BE2C (cell line): ENCODE results near the gene PPFIA4.

Source experiments
- DNase-seq: peaks from one replicate; pipeline ENCODE4 v3.0.0-alpha.2; 2020
- H3K27me3 ChIP-seq: fragments of 250-450 bp; sonication (Bioruptor Pico); 2 replicates; pipeline ENCODE4 v1.5.1; 2020; ENCODE audit warnings: mild to moderate bottlenecking
- H3K36me3 ChIP-seq: fragments of 250-450 bp; sonication (Bioruptor Pico); 2 replicates; pipeline ENCODE4 v1.5.1; 2020; ENCODE audit warnings: mild to moderate bottlenecking
- H3K4me1 ChIP-seq: fragments of 250-450 bp; sonication (Bioruptor Pico); 2 replicates; pipeline ENCODE4 v1.5.1; 2020
- H3K4me3 ChIP-seq: 2 replicates; pipeline ENCODE4 v1.5.1; 2011; ENCODE audit warnings: low read depth, low read length
- H3K9me3 ChIP-seq: fragments of 250-450 bp; sonication (Bioruptor Pico); 2 replicates; pipeline ENCODE4 v1.5.1; 2020
- TF ChIP-seq, protein P1 (sequence below): IDR thresholded peaks from 2 replicates; pipeline ENCODE4 v1.5.1; 2012; ENCODE audit warnings: mild to moderate bottlenecking, low read depth, low read length

PPFIA4 gene

DNA sequence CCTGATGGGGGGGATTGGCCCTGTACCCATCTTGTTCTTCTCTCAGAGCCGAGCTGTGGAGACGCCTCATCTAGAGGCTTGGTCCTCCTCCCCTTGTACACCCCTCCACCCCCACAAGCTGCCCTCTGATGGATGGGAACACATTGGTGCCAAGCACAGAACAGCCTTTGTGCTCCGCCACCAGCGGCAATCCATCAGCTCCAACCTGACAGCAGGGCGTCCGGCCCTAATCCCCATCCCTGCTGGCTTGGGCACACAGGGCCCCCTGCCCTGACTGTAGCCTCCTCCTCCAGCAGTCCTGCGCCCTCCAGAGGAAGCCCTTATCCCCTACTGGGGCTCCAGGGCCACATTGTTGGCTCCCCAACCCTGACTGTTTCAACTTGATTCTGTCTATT is 63.4 kb downstream of the PPFIA4 start:
- TF ChIP-seq, protein P1, sequence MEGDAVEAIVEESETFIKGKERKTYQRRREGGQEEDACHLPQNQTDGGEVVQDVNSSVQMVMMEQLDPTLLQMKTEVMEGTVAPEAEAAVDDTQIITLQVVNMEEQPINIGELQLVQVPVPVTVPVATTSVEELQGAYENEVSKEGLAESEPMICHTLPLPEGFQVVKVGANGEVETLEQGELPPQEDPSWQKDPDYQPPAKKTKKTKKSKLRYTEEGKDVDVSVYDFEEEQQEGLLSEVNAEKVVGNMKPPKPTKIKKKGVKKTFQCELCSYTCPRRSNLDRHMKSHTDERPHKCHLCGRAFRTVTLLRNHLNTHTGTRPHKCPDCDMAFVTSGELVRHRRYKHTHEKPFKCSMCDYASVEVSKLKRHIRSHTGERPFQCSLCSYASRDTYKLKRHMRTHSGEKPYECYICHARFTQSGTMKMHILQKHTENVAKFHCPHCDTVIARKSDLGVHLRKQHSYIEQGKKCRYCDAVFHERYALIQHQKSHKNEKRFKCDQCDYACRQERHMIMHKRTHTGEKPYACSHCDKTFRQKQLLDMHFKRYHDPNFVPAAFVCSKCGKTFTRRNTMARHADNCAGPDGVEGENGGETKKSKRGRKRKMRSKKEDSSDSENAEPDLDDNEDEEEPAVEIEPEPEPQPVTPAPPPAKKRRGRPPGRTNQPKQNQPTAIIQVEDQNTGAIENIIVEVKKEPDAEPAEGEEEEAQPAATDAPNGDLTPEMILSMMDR, result no peak
- Histone ChIP-seq H3K27me3 (no peaks in the 10 kb centered on the region), H3K4me1 (peaks cover 6% of the 10 kb centered on the region), H3K4me3 (no peak overlapping the region), H3K36me3 (no peaks in the 10 kb centered on the region), H3K9me3 (no peaks in the 10 kb centered on the region)
- DNase-seq, result no peak

DNA sequence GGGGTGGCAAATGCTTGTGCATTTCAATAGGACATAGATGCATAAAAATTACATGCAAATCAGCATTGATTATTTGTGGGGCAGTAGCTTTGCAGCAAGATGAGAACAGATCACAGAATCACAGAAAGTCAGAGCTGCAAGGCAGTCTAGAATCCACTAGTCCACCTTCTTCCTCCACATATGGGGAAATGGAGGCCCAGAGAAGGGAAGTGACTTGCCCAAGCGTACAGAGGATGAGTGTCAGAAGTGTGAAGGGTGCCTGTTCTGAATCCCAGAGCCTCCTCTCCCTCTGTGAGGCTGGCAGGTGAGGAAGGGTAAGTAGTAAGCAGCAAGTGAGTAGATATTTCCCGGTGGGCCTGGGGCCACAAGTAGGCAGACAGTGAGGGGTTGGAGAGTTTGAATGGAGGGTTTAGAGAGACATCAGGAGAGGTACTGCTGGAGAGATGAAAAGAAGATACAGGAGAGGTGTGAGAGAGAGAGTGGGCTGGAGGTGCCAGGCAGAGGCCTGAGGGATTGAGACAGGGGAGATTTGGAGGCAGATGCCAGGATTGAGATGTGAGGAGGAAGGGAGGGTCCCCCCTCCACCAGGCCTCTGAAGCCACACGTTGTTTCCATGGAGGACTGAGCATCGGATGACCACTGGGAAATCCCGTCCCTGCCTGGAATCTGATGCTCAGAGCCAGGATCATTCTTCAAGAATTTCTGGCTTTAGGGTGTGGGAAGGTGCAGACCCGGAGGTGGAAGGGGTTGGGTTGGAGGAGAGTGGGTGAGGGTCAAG is 64.3 kb downstream of the PPFIA4 start:
- Histone ChIP-seq H3K4me1 (peaks cover 6% of the 10 kb centered on the region), H3K36me3 (no peaks in the 10 kb centered on the region), H3K4me3 (no peak overlapping the region), H3K27me3 (no peaks in the 10 kb centered on the region), H3K9me3 (no peaks in the 10 kb centered on the region)
- no peak for DNase-seq
- TF ChIP-seq, protein P1, result no peak

DNA sequence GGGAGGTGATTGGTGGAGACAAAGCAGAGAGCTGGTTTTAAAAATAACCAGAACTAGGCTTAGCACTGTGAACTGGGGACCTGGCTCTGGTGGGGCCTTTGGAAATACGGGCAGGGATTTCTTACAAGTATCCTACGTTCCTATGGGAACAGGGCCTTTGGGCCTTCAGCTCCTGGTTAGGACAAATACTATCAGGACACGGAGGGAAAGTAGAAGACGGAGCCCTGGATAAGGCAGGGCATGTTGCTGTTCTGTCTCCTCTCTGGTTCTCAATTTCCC is 64.8 kb downstream of the PPFIA4 start:
- no peaks in the 10 kb centered on the region for H3K36me3 ChIP-seq
- DNase-seq, result no peak
- peaks cover 2% of the 10 kb centered on the region for H3K4me1 ChIP-seq
- H3K27me3 ChIP-seq, result no peaks in the 10 kb centered on the region
- H3K4me3 ChIP-seq, result no peak overlapping the region
- TF ChIP-seq, protein P1, result no peak
- no peaks in the 10 kb centered on the region for H3K9me3 ChIP-seq

DNA sequence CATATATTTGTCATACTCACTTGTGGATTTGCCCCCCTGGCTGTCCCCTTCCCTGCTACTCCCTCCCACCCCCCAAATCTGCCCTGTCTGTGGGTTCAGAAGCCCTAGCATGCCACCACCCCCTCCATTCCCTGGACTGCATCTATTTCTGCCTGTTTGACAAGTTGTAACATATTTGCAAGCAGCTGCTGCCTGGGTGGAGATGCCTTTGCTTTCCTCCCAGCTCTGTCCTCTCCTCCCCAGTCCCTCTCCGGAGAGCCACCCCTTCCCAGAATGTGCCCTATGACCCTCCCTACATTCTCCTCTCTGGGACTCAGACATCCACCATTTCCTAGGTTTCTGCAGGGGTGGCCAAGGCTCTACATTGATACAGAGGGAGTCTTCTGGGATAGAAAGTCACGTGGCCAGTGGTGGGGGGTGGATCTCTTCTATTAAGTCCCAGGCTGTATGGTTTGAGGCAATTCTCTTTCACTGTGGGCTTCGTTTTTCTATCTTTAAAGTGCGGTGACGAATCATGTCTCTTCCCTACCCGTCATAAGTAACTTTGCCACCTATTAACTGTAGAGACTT is 65.6 kb downstream of the PPFIA4 start:
- no peaks in the 10 kb centered on the region for H3K27me3 ChIP-seq
- H3K36me3 ChIP-seq, result no peaks in the 10 kb centered on the region
- no peaks in the 10 kb centered on the region for H3K9me3 ChIP-seq

DNA sequence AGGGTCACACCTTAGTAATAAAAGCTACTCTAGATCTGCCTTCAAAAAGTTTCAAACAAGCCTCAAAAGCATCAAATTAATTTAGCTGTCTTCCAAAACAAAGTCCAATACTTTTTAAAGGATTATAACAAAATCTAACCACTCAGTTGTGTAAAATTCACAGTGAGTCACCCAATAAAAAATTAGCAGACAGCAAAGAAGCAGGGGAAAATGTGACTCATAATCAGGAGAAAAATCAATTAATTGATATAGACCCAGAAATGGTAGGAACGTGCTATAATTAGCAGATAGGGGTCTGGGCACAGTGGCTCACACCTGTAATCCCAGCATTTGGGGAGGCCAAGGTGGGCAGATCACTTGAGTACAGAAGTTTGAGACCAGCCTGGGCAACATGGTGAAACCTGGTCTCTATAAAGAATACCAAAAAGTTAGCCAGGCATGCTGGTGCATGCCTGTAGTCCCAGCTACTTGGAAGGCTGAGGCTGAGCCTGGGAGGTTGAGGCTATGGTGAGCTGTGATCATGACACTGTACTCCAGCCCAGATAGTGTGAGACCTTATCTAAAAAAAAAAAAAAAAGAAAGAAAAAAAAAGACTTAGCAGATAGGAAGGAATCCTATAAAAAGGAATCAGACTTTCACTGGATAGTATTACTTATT is 67.6 kb downstream of the PPFIA4 start:
- no peaks in the 10 kb centered on the region for H3K9me3 ChIP-seq
- TF ChIP-seq, protein P1, result no peak
- DNase-seq, result no peak
- H3K36me3 ChIP-seq, result no peaks in the 10 kb centered on the region
- no peaks in the 10 kb centered on the region for H3K4me1 ChIP-seq
- H3K4me3 ChIP-seq, result no peak overlapping the region
- no peaks in the 10 kb centered on the region for H3K27me3 ChIP-seq

More for the DNA sequence above, 65.6 kb downstream of the PPFIA4 start:
- DNase-seq, result no peak
- Histone ChIP-seq H3K4me1 (no peaks in the 10 kb centered on the region), H3K4me3 (no peak overlapping the region)
- TF ChIP-seq, protein P1, result no peak
